GM19324 (cell line): Measurements from ENCODE around the gene SLC22A12.

Experiments used
- ATAC-seq: cut with Tn5 transposase; IDR thresholded peaks from one replicate; pipeline ENCODE4 v1.9.1; 2021; ENCODE audit warnings: mild to moderate bottlenecking, moderate library complexity; ENCODE audit not compliant: unreplicated experiment, low FRiP score

SLC22A12 gene

GRCh38 chr11:64642871-64643255 is 51.8 kb downstream of the SLC22A12 start:
- ATAC-seq = no peak

GRCh38 chr11:64643256-64643881 is 52.3 kb downstream of the SLC22A12 start:
- ATAC-seq = no peak

- no peak for ATAC-seq
Observed at GRCh38 chr11:64643920-64644646, 53.1 kb downstream of the SLC22A12 start.

GRCh38 chr11:64644647-64645275 is 53.7 kb downstream of the SLC22A12 start:
- ATAC-seq = no peak

GRCh38 chr11:64647019-64647779 is 56.2 kb downstream of the SLC22A12 start:
- ATAC-seq = no peak

- no peak for ATAC-seq
Observed at GRCh38 chr11:64648551-64648950, 57.5 kb downstream of the SLC22A12 start.

GRCh38 chr11:64649291-64649697 is 58.3 kb downstream of the SLC22A12 start:
- ATAC-seq = no peak

- no peak for ATAC-seq
Observed at GRCh38 chr11:64650923-64651523, 60.0 kb downstream of the SLC22A12 start.
